ENCODE measurements around the gene ALPL.

ALPL gene

DNA sequence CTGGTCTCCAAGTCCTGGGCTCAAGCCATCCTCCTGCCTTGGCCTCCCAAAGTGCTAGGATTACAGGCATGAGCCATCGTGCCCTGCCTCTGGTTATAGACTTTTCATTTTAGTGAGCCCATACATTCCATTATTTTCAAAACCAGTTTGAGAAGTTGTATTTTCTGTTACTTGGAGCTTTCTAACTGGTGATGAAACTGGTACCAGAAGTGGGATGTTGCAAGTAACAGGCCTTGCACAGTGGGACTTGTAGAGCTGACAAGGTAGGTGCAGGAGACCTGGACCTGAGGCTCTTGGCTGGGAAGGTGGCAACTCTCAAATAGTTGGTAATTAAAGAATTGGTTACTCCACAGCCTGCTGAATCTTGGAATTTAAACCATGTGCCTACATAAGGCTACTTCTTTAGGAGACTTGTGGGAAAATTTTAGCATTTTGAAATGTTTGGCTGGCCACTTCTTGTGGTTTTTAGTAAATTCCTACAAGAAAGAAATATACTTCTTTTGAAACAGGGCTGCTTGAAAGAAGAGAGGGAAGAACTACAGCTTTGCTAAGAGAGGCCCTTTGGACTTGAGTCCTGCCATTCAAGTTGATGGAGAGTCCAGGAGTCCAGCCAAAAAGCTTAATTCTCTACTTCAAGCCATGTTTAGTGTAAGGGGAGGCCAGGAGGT lies 9.8 kb upstream of the ALPL start:
- Histone ChIP-seq H3K36me3 (ENCODE audit: low read length) (no peaks in the 10 kb centered on the region), H3K27me3 (ENCODE audit: low read length) (no peaks in the 10 kb centered on the region), H3K9ac (ENCODE audit: low read length) (no peak overlapping the region), H3K9me2 (replicated peaks; ENCODE audit: insufficient read depth, low read length) (no peaks in the 10 kb centered on the region), H4K20me1 (ENCODE audit: low read depth, low read length) (no peaks in the 10 kb centered on the region), H3K79me2 (ENCODE audit: insufficient read depth, low read length) (no peaks in the 10 kb centered on the region), H3F3A (ENCODE audit: insufficient read depth) (no peaks in the 10 kb centered on the region), H3K4me3 (ENCODE audit: insufficient read depth, low read length, poor library complexity, severe bottlenecking) (no peak overlapping the region), H3K4me2 (ENCODE audit: low read depth, low read length, poor library complexity, severe bottlenecking) (no peak overlapping the region), H2AFZ (ENCODE audit: low read depth, low read length, severe bottlenecking) (no peak overlapping the region), H3K9me3 (ENCODE audit: insufficient read depth, low read length) (no peaks in the 10 kb centered on the region), H3K27ac (ENCODE audit: low read depth, low read length) (no peak overlapping the region)
- no peak for TF ChIP-seq EZH2phosphoT487 (conservative IDR thresholded peaks at IDR 0.05; ENCODE audit: low read length)
- TF ChIP-seq, protein P1, sequence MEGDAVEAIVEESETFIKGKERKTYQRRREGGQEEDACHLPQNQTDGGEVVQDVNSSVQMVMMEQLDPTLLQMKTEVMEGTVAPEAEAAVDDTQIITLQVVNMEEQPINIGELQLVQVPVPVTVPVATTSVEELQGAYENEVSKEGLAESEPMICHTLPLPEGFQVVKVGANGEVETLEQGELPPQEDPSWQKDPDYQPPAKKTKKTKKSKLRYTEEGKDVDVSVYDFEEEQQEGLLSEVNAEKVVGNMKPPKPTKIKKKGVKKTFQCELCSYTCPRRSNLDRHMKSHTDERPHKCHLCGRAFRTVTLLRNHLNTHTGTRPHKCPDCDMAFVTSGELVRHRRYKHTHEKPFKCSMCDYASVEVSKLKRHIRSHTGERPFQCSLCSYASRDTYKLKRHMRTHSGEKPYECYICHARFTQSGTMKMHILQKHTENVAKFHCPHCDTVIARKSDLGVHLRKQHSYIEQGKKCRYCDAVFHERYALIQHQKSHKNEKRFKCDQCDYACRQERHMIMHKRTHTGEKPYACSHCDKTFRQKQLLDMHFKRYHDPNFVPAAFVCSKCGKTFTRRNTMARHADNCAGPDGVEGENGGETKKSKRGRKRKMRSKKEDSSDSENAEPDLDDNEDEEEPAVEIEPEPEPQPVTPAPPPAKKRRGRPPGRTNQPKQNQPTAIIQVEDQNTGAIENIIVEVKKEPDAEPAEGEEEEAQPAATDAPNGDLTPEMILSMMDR (IDR thresholded peaks at IDR 0.05; ENCODE audit: insufficient read depth, low read length, poor library complexity, severe bottlenecking) = no peak

GRCh38 chr1:21503706-21504377 lies 5.4 kb upstream of the ALPL start:
- H3K9ac ChIP-seq (ENCODE audit: low read length) = no peak overlapping the region
- no peak overlapping the region for H3K4me3 ChIP-seq (ENCODE audit: insufficient read depth, low read length, poor library complexity, severe bottlenecking)
- TF ChIP-seq, protein P1 (IDR thresholded peaks at IDR 0.05; ENCODE audit: insufficient read depth, low read length, poor library complexity, severe bottlenecking) = no peak
- no peak for TF ChIP-seq EZH2phosphoT487 (conservative IDR thresholded peaks at IDR 0.05; ENCODE audit: low read length)
- H3K27me3 ChIP-seq (ENCODE audit: low read length) = no peaks in the 10 kb centered on the region
- no peaks in the 10 kb centered on the region for H3K79me2 ChIP-seq (ENCODE audit: insufficient read depth, low read length)
- H4K20me1 ChIP-seq (ENCODE audit: low read depth, low read length) = no peaks in the 10 kb centered on the region
- H3F3A ChIP-seq (ENCODE audit: insufficient read depth) = no peaks in the 10 kb centered on the region
- H2AFZ ChIP-seq (ENCODE audit: low read depth, low read length, severe bottlenecking) = no peak overlapping the region
- H3K4me2 ChIP-seq (ENCODE audit: low read depth, low read length, poor library complexity, severe bottlenecking) = no peak overlapping the region
- H3K27ac ChIP-seq (ENCODE audit: low read depth, low read length) = no peak overlapping the region
- H3K36me3 ChIP-seq (ENCODE audit: low read length) = no peaks in the 10 kb centered on the region
- H3K9me2 ChIP-seq (replicated peaks; ENCODE audit: insufficient read depth, low read length) = no peaks in the 10 kb centered on the region
- H3K9me3 ChIP-seq (ENCODE audit: insufficient read depth, low read length) = no peaks in the 10 kb centered on the region

- H3K4me2 ChIP-seq (ENCODE audit: low read depth, low read length, poor library complexity, severe bottlenecking) = no peak overlapping the region
- peaks cover 16% of the 10 kb centered on the region for H3K79me2 ChIP-seq (ENCODE audit: insufficient read depth, low read length)
- no peaks in the 10 kb centered on the region for H3K9me2 ChIP-seq (replicated peaks; ENCODE audit: insufficient read depth, low read length)
- no peaks in the 10 kb centered on the region for H3K9me3 ChIP-seq (ENCODE audit: insufficient read depth, low read length)
- no peaks in the 10 kb centered on the region for H3F3A ChIP-seq (ENCODE audit: insufficient read depth)
- no peaks in the 10 kb centered on the region for H4K20me1 ChIP-seq (ENCODE audit: low read depth, low read length)
- H3K27ac ChIP-seq (ENCODE audit: low read depth, low read length) = no peak overlapping the region
- H3K27me3 ChIP-seq (ENCODE audit: low read length) = no peaks in the 10 kb centered on the region
- no peak overlapping the region for H3K4me3 ChIP-seq (ENCODE audit: insufficient read depth, low read length, poor library complexity, severe bottlenecking)
- no peaks in the 10 kb centered on the region for H3K36me3 ChIP-seq (ENCODE audit: low read length)
- H2AFZ ChIP-seq (ENCODE audit: low read depth, low read length, severe bottlenecking) = no peak overlapping the region
- H3K9ac ChIP-seq (ENCODE audit: low read length) = no peak overlapping the region
- TF ChIP-seq EZH2phosphoT487 (conservative IDR thresholded peaks at IDR 0.05; ENCODE audit: low read length) = no peak
- TF ChIP-seq, protein P1 (IDR thresholded peaks at IDR 0.05; ENCODE audit: insufficient read depth, low read length, poor library complexity, severe bottlenecking) = no peak
Measured at GRCh38 chr1:21506804-21507203, 2.4 kb upstream of the ALPL start.
